Measurements from ENCODE around the gene PTK7. TPM values are rescaled to one million over a fixed set of nuclear protein-coding genes. Genes with fewer than 3 reads are reported as not detected.

The PTK7 gene
- total RNA-seq, 1 experiment from 2014 or later = 42.6 TPM

DNA sequence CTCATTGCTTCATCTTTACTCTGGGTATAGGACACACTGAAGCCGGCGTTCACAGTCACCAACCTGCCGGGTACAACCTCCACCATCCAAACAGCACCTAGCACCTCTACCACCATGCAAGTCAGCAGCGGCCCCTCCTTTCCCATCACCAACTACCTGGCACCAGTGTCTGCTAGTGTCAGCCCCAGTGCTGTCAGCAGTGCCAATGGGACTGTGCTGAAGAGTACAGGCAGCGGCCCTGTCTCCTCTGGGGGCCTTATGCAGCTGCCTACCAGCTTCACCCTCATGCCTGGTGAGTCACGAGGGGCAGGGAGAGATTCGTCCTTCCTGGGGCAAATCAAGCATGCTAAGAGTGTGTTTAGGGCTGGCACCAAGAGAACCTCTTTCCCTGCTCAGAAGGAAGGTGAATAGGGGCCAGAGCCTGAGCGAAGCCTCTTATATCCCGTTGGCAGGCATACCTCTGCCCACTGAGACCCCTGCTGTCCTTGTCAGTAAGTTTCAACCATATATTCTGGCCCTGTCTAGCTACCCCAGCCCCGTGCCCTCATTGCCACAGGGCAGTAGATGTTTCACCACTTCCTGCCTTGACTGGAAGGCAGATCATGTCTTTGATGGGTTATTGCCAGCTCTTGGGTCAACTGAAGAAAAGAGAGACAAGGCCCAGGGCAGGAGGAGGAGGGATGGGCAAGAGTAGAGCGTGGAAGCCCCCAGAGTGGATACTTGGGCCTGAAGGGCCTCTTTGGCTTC lies 99.7 kb downstream of the PTK7 start:
- Mint-ChIP-seq H3K27me3 (ENCODE audit: insufficient read depth, unreplicated experiment) (no peaks in the 10 kb centered on the region), H3K4me1 (ENCODE audit: insufficient read depth, unreplicated experiment) (peaks cover 25% of the 10 kb centered on the region)
- intact Hi-C loops (cut with micrococcal nuclease) = no loop called here

DNA sequence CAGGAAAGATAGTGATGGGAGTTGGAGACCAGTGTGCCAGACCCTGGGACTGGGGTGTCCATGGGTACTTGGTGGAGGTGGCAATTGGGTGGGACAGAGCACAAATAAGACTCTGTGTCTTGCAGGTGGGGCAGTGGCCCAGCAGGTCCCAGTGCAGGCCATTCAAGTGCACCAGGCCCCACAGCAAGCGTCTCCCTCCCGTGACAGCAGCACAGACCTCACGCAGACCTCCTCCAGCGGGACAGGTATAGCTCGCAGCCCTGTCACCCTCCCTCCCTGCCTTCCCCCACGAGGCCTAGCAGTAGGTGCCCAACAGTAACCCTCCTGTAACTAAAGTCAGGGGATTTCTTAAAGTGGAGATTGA lies 100.3 kb downstream of the PTK7 start:
- intact Hi-C loops (cut with micrococcal nuclease) = no loop called here
- peaks cover 31% of the 10 kb centered on the region for H3K4me1 Mint-ChIP-seq (ENCODE audit: insufficient read depth, unreplicated experiment)
- ChIA-PET POLR2A (no interaction called here), CTCF (no interaction called here)
- H3K27me3 Mint-ChIP-seq (ENCODE audit: insufficient read depth, unreplicated experiment) = no peaks in the 10 kb centered on the region
- no peak for DNase-seq (ENCODE audit: unreplicated experiment)
- no TSS peak for BruUV-seq (replicated peaks)
- H3K27ac Mint-ChIP-seq (ENCODE audit: low read depth, unreplicated experiment) = no peak overlapping the region
- no peak overlapping the region for H3K4me3 Mint-ChIP-seq (ENCODE audit: unreplicated experiment)
- H3K36me3 Mint-ChIP-seq (ENCODE audit: insufficient read depth, unreplicated experiment) = peaks cover 72% of the 10 kb centered on the region
- no peaks in the 10 kb centered on the region for H3K9me3 Mint-ChIP-seq (ENCODE audit: unreplicated experiment)
- TF ChIP-seq, protein P1, sequence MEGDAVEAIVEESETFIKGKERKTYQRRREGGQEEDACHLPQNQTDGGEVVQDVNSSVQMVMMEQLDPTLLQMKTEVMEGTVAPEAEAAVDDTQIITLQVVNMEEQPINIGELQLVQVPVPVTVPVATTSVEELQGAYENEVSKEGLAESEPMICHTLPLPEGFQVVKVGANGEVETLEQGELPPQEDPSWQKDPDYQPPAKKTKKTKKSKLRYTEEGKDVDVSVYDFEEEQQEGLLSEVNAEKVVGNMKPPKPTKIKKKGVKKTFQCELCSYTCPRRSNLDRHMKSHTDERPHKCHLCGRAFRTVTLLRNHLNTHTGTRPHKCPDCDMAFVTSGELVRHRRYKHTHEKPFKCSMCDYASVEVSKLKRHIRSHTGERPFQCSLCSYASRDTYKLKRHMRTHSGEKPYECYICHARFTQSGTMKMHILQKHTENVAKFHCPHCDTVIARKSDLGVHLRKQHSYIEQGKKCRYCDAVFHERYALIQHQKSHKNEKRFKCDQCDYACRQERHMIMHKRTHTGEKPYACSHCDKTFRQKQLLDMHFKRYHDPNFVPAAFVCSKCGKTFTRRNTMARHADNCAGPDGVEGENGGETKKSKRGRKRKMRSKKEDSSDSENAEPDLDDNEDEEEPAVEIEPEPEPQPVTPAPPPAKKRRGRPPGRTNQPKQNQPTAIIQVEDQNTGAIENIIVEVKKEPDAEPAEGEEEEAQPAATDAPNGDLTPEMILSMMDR (IDR thresholded peaks at IDR 0.05; ENCODE audit: unreplicated experiment) = no peak

More for the DNA sequence above, 99.7 kb downstream of the PTK7 start:
- BruUV-seq (replicated peaks) = no TSS peak
- Mint-ChIP-seq H3K27ac (ENCODE audit: low read depth, unreplicated experiment) (peak overlapping the region; percentile 83), H3K36me3 (ENCODE audit: insufficient read depth, unreplicated experiment) (peaks cover 67% of the 10 kb centered on the region), H3K9me3 (ENCODE audit: unreplicated experiment) (no peaks in the 10 kb centered on the region), H3K4me3 (ENCODE audit: unreplicated experiment) (no peak overlapping the region)
- DNase-seq (ENCODE audit: unreplicated experiment) = no peak
- TF ChIP-seq, protein P1 (IDR thresholded peaks at IDR 0.05; ENCODE audit: unreplicated experiment) = no peak
- POLR2A ChIA-PET = interaction anchor here (1.1 to 6.1 kb wide), 5 partner anchors 10 to 205 kb away, joined by 4 to 44 read pairs (median 8); partner anchors contain the start of genes DNPH1, KLC4, MRPL2 and ZNF318
- CTCF ChIA-PET = interaction anchor here (1.2 to 1.6 kb wide), 2 partner anchors 32 to 54 kb away, joined by 4 to 6 read pairs; partner anchors contain the start of gene DNPH1

DNA sequence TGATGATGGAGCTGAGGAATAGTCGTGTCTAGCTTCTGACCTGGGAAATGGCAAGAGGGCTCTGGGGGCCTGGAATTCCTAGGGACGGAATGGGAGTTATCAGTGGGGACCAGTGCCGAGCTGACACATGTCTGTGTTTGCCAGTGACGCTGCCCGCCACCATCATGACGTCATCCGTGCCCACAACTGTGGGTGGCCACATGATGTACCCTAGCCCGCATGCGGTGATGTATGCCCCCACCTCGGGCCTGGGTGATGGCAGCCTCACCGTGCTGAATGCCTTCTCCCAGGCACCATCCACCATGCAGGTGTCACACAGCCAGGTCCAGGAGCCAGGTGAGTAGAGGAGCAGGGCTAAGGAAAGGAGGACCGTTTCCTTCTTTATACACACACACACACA lies 102.0 kb downstream of the PTK7 start:
- intact Hi-C loops (cut with micrococcal nuclease) = no loop called here
- CTCF ChIA-PET = no interaction called here
- BruUV-seq (replicated peaks) = no TSS peak
- POLR2A ChIA-PET = no interaction called here
- TF ChIP-seq, protein P1 (IDR thresholded peaks at IDR 0.05; ENCODE audit: unreplicated experiment) = no peak
- DNase-seq (ENCODE audit: unreplicated experiment) = no peak
- Mint-ChIP-seq H3K4me1 (ENCODE audit: insufficient read depth, unreplicated experiment) (peaks cover 32% of the 10 kb centered on the region), H3K27me3 (ENCODE audit: insufficient read depth, unreplicated experiment) (no peaks in the 10 kb centered on the region), H3K9me3 (ENCODE audit: unreplicated experiment) (no peaks in the 10 kb centered on the region), H3K27ac (ENCODE audit: low read depth, unreplicated experiment) (no peak overlapping the region), H3K4me3 (ENCODE audit: unreplicated experiment) (no peak overlapping the region), H3K36me3 (ENCODE audit: insufficient read depth, unreplicated experiment) (peaks cover 79% of the 10 kb centered on the region)

DNA sequence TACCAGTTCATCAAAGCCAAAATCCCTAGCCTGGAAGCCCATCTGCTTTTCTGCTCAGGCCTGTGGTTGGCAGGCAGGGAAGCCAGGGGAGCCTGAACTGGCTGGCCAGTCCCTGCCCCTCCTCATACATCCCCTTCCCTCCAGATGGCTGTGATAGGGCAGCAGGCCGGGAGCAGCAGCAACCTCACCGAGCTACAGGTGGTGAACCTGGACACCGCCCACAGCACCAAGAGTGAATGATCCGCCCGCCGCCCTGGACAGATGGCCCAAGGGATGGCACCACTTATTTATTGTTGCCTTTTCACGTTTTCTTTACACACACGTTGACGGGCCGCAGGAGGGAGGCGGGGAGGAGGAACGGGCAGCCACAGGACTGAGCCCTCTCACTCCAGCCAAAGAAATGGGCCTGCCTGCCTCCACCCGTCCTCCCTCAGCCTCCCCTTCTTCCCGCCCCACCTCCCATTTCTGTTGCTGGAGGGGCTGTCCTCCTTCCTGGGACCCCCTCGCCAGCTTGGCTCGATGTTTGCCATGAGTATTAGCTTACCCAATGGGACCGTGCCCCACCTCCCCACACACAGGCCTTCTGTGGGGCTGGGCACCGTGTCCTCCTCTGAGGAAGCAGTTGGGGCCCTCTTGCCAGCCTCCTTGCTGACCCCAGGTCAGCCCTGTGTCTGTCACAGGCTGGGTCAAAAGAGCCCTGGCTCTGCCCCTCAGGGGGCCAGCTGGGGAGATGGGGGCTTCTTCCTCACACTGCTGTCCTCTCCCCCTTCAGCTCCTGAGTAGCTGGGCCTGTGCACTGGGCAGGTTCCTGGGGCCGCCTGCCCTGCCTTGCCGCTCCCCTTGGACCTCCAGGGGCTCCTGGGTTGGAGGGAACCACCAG lies 103.1 kb downstream of the PTK7 start:
- CTCF ChIA-PET = interaction anchor here (0.5 kb wide), 1 partner anchor 298 kb away, joined by 5 read pairs; no protein-coding TSS in a partner anchor
- intact Hi-C loops (cut with micrococcal nuclease) = no loop called here
- H3K36me3 Mint-ChIP-seq (ENCODE audit: insufficient read depth, unreplicated experiment) = peaks cover 74% of the 10 kb centered on the region
- BruUV-seq (replicated peaks) = no TSS peak
- no peaks in the 10 kb centered on the region for H3K27me3 Mint-ChIP-seq (ENCODE audit: insufficient read depth, unreplicated experiment)
- peaks cover 33% of the 10 kb centered on the region for H3K4me1 Mint-ChIP-seq (ENCODE audit: insufficient read depth, unreplicated experiment)
- POLR2A ChIA-PET = no interaction called here
- DNase-seq (ENCODE audit: unreplicated experiment) = no peak
- no peak overlapping the region for H3K4me3 Mint-ChIP-seq (ENCODE audit: unreplicated experiment)
- TF ChIP-seq, protein P1 (IDR thresholded peaks at IDR 0.05; ENCODE audit: unreplicated experiment) = no peak
- no peak overlapping the region for H3K27ac Mint-ChIP-seq (ENCODE audit: low read depth, unreplicated experiment)
- no peaks in the 10 kb centered on the region for H3K9me3 Mint-ChIP-seq (ENCODE audit: unreplicated experiment)
